HG03139 (cell line): ENCODE results near the gene SLC39A8.

ENCODE experiments used
- ATAC-seq: cut with Tn5 transposase; IDR thresholded peaks from one replicate; pipeline ENCODE4 v1.9.1; 2021; ENCODE audit not compliant: unreplicated experiment

Gene SLC39A8

GRCh38 chr4:102234243-102234838 is 110.9 kb downstream of the SLC39A8 start:
- ATAC-seq: no peak

GRCh38 chr4:102230194-102230593 is 115.1 kb downstream of the SLC39A8 start:
- ATAC-seq: no peak

GRCh38 chr4:102227388-102227787 is 117.9 kb downstream of the SLC39A8 start:
- no peak for ATAC-seq

GRCh38 chr4:102223461-102223860 is 121.8 kb downstream of the SLC39A8 start:
- no peak for ATAC-seq

GRCh38 chr4:102222838-102223409 is 122.4 kb downstream of the SLC39A8 start:
- no peak for ATAC-seq

GRCh38 chr4:102219129-102219528 is 126.2 kb downstream of the SLC39A8 start:
- no peak for ATAC-seq

GRCh38 chr4:102218656-102219055 is 126.6 kb downstream of the SLC39A8 start:
- no peak for ATAC-seq

- no peak for ATAC-seq
These were observed 127.4 kb downstream of the SLC39A8 start for GRCh38 chr4:102217775-102218355.

GRCh38 chr4:102217345-102217744 is 127.9 kb downstream of the SLC39A8 start:
- ATAC-seq: no peak

GRCh38 chr4:102216666-102217065 is 128.6 kb downstream of the SLC39A8 start:
- no peak for ATAC-seq

GRCh38 chr4:102213031-102213430 is 132.3 kb downstream of the SLC39A8 start:
- no peak for ATAC-seq
